Testis (tissue), 3 donors: ENCODE measurements around the gene SLC16A12. TPM values are rescaled to one million over a fixed set of nuclear protein-coding genes. Genes with fewer than 3 reads are reported as not detected.
A peak's percentile ranks its signal among the peaks of the same experiment; 100 is the strongest.

Source experiments
- DNase-seq: peaks from one replicate; pipeline ENCODE4 v3.0.0-alpha.2; 2019
- H3K27ac ChIP-seq, 2 donors: fragments of 200-600 bp; sonication (generic); one replicate each; pipeline ENCODE4 v1.5.1; 2019
- H3K27me3 ChIP-seq: fragments of 200-600 bp; sonication (generic); one replicate; pipeline ENCODE4 v1.5.1; 2019
- H3K36me3 ChIP-seq: fragments of 200-600 bp; sonication (generic); one replicate; pipeline ENCODE4 v1.5.1; 2017; ENCODE audit warnings: low read depth; ENCODE audit errors: missing control alignments
- H3K4me1 ChIP-seq: fragments of 200-600 bp; sonication (generic); one replicate; pipeline ENCODE4 v1.5.1; 2019
- H3K4me3 ChIP-seq, 2 donors: fragments of 200-600 bp; sonication (generic); one replicate each; pipeline ENCODE4 v1.5.1; 2017 to 2019
- H3K9me3 ChIP-seq: fragments of 200-600 bp; sonication (generic); one replicate; pipeline ENCODE4 v1.5.1; 2017
- CTCF ChIP-seq, 3 experiments: fragments of 450-650 bp in 2 of 3; fragments of 200-600 bp in 1 of 3; sonication (generic) in 1 of 3; IDR thresholded peaks; one replicate each; pipeline ENCODE4 v1.5.1; 2016 to 2019; ENCODE audit warnings: antibody characterized with exemption in 3 of 3, mild to moderate bottlenecking in 2 of 3, moderate library complexity in 1 of 3
- POLR2A ChIP-seq: fragments of 450-650 bp; IDR thresholded peaks from one replicate; pipeline ENCODE4 v1.6.1; 2017; ENCODE audit warnings: antibody characterized with exemption, mild to moderate bottlenecking, moderate library complexity
- WGBS, 2 donors: methylation state at CpG; one replicate each; pipeline ENCODE4 v1.1.5; 2018; 5-methylcytosine and 5-hydroxymethylcytosine counted together
- intact Hi-C: fragments of 100-400 bp; cut with DNase I; formaldehyde crosslinking; loops from one replicate; pipeline ENCODE4 v1.15.1; 2023; ENCODE audit warnings: low total_unique reads
- polyA plus RNA-seq: library from polyadenylated mRNA; stranded (reverse); fragments of 350-450 nt; fragmentation: Illumina TruSeq; extraction: RNeasy Lipid Tissue Mini Kit (QIAGEN cat#74804); gene quantifications from one replicate; pipeline ENCODE4 v1.2.3, GENCODE V29; 2014; ENCODE audit warnings: low read depth, low replicate concordance; ENCODE audit not compliant: insufficient read depth
- total RNA-seq, 2 donors: library from RNA; depleted of rRNA; stranded (reverse); fragments of >200 nt; gene quantifications; one replicate each; pipeline ENCODE4 v1.2.3, GENCODE V29; 2016

Gene SLC16A12
- total and polyA plus RNA-seq, 3 donors from 2014 or later: 1.9 to 6.0 (median 2.8) TPM

GRCh38 chr10:89524279-89524678 lies 11.1 kb downstream of the SLC16A12 start:
- no peak overlapping the region for H3K4me3 ChIP-seq
- no peak for DNase-seq
- TF ChIP-seq CTCF (IDR thresholded peaks at IDR 0.05): no peak
- no peak for TF ChIP-seq POLR2A
- WGBS, 2 donors: 83 to 91% methylated on average over 7 of the region's 7 CpGs
- peaks cover 9% of the 10 kb centered on the region for H3K4me1 ChIP-seq
- H3K27me3 ChIP-seq: no peaks in the 10 kb centered on the region
- no peaks in the 10 kb centered on the region for H3K9me3 ChIP-seq
- H3K27ac ChIP-seq: no peak overlapping the region
- H3K36me3 ChIP-seq: no peaks in the 10 kb centered on the region
- intact Hi-C loops: no loop called here

GRCh38 chr10:89523274-89523673 lies 12.1 kb downstream of the SLC16A12 start:
- no peaks in the 10 kb centered on the region for H3K36me3 ChIP-seq
- H3K27ac ChIP-seq: no peak overlapping the region
- TF ChIP-seq CTCF (IDR thresholded peaks at IDR 0.05): no peak
- TF ChIP-seq POLR2A: no peak
- WGBS, 2 donors: 81 to 89% methylated on average over 1 of the region's 1 CpG
- no peaks in the 10 kb centered on the region for H3K27me3 ChIP-seq
- H3K4me1 ChIP-seq: peaks cover 12% of the 10 kb centered on the region
- no peak for DNase-seq
- intact Hi-C loops: no loop called here
- H3K4me3 ChIP-seq: no peak overlapping the region
- H3K9me3 ChIP-seq: no peaks in the 10 kb centered on the region

- Histone ChIP-seq H3K27me3 (no peaks in the 10 kb centered on the region), H3K4me1 (peaks cover 20% of the 10 kb centered on the region), H3K27ac (no peak overlapping the region), H3K9me3 (no peaks in the 10 kb centered on the region), H3K4me3 (no peak overlapping the region), H3K36me3 (no peaks in the 10 kb centered on the region)
- intact Hi-C loops: no loop called here
- no peak for TF ChIP-seq CTCF (IDR thresholded peaks at IDR 0.05)
- no peak for TF ChIP-seq POLR2A
- WGBS, 2 donors: 84 to 96% methylated on average over 1 of the region's 1 CpG
- no peak for DNase-seq
Observed at GRCh38 chr10:89522463-89522862, 12.9 kb downstream of the SLC16A12 start.

GRCh38 chr10:89521368-89521767 lies 14.0 kb downstream of the SLC16A12 start:
- peaks cover 20% of the 10 kb centered on the region for H3K4me1 ChIP-seq
- no peak for DNase-seq
- H3K9me3 ChIP-seq: no peaks in the 10 kb centered on the region
- H3K27me3 ChIP-seq: no peaks in the 10 kb centered on the region
- 43 to 53% methylated on average over 2 of the region's 2 CpGs for WGBS, 2 donors
- TF ChIP-seq CTCF (IDR thresholded peaks at IDR 0.05): no peak
- TF ChIP-seq POLR2A: no peak
- H3K27ac ChIP-seq: peak overlapping the region in 1 of 2 donors; percentile 9
- no peak overlapping the region for H3K4me3 ChIP-seq
- H3K36me3 ChIP-seq: no peaks in the 10 kb centered on the region
- intact Hi-C loops: no loop called here

- H3K27me3 ChIP-seq: no peaks in the 10 kb centered on the region
- peaks cover 20% of the 10 kb centered on the region for H3K4me1 ChIP-seq
- intact Hi-C loops: no loop called here
- no peak overlapping the region for H3K4me3 ChIP-seq
- no peaks in the 10 kb centered on the region for H3K9me3 ChIP-seq
- no peak for DNase-seq
- H3K27ac ChIP-seq: peak overlapping the region in 1 of 2 donors; percentile 37
- TF ChIP-seq CTCF (IDR thresholded peaks at IDR 0.05): no peak
- H3K36me3 ChIP-seq: no peaks in the 10 kb centered on the region
- 60 to 74% methylated on average over 1 of the region's 1 CpG for WGBS, 2 donors
Observed at GRCh38 chr10:89520706-89521105, 14.7 kb downstream of the SLC16A12 start.
